H1 (cell line): ENCODE data around the gene DNAH1. TPM values are rescaled to one million over a fixed set of nuclear protein-coding genes. Genes with fewer than 3 reads are reported as not detected.

ENCODE experiments used
- E2F6 ChIP-seq: IDR thresholded peaks from 2 replicates; pipeline ENCODE4 v1.6.1; 2012; ENCODE audit warnings: inconsistent platforms
- KDM5A ChIP-seq: fragments of 200-600 bp; IDR thresholded peaks from 2 replicates; pipeline ENCODE4 v1.7.1; 2012; ENCODE audit warnings: mild to moderate bottlenecking, low read length, inconsistent platforms, mixed read lengths
- POU5F1 ChIP-seq: IDR thresholded peaks from 2 replicates; pipeline ENCODE4 v1.6.1; 2011; ENCODE audit warnings: low read depth, mild to moderate bottlenecking, low read length, moderate library complexity
- SP4 ChIP-seq: IDR thresholded peaks from 2 replicates; pipeline ENCODE4 v1.6.1; 2012; ENCODE audit warnings: low read length, inconsistent platforms
- USF2 ChIP-seq: IDR thresholded peaks from 2 replicates; pipeline ENCODE4 v1.6.1; 2011; ENCODE audit warnings: low read length, improper control_type of control experiment
- polyA plus RNA-seq, 7 experiments: library from polyadenylated mRNA; depleted of rRNA in 3 of 7; stranded (reverse) in 5 of 7; unstranded in 2 of 7; fragments of >200 nt in 5 of 7; fragments of 200-250 nt in 2 of 7; gene quantifications; 1 replicate in 5 of 7; 2 replicates in 1 of 7; 4 replicates in 1 of 7; pipeline versions ENCODE4 v1.2.1 to v1.2.3, GENCODE V29; 2011 to 2013; ENCODE audit warnings: missing spikeins in 2 of 7, mixed read lengths in 2 of 7
- total RNA-seq: library from RNA; stranded (reverse); fragmentation: NEBNext Ultra II Directional; extraction: Animal tissue kit (Norgen Biotek cat#: 25700); gene quantifications from 2 replicates; pipeline ENCODE4 v1.2.1, GENCODE V29; 2021

Gene DNAH1
- total and polyA plus RNA-seq, 2 of the 8 experiments (the other 6 are each of a cell fraction or from before 2014, with no cell fraction given), result 1.0 to 1.5 TPM

GRCh38 chr3:52352566-52352965 lies 36.4 kb downstream of the DNAH1 start (continued):
- TF ChIP-seq E2F6 (no peak), USF2 (no peak), KDM5A (no peak), POU5F1 (no peak), SP4 (no peak)
